T-helper 2 cell (primary cell): ENCODE results near the gene PPP1R15B.

Source experiments
- DNase-seq, 5 experiments: peaks; one replicate each; pipeline versions ENCODE4 v3.0.0 to v3.0.0-alpha.2; 2012 to 2022

The PPP1R15B gene

GRCh38 chr1:204420039-204421004, 8.7 kb upstream of the PPP1R15B start:
- DNase-seq, result no peak

- no peak for DNase-seq
These were observed 7.4 kb upstream of the PPP1R15B start for GRCh38 chr1:204419064-204419403.

GRCh38 chr1:204418174-204419063, 6.8 kb upstream of the PPP1R15B start:
- peak in 1 of 5 experiments; percentile 27 for DNase-seq

- DNase-seq, result peak in 2 of 5 experiments; percentile 16 to 75
These were observed 5.7 kb upstream of the PPP1R15B start for GRCh38 chr1:204417074-204417997.

GRCh38 chr1:204416589-204417073, 5.0 kb upstream of the PPP1R15B start:
- DNase-seq, result no peak

- DNase-seq, result no peak
These were observed 3.7 kb upstream of the PPP1R15B start for GRCh38 chr1:204415351-204415750.

- DNase-seq, result no peak
These were observed 2.4 kb upstream of the PPP1R15B start for GRCh38 chr1:204414016-204414415.

- DNase-seq, result no peak
These were observed 1.5 kb upstream of the PPP1R15B start for GRCh38 chr1:204413170-204413535.

GRCh38 chr1:204410688-204411450, 748 bp downstream of the PPP1R15B start:
- DNase-seq, result peak in 2 of 5 experiments; percentile 11 to 31

- no peak for DNase-seq
These were observed 1.6 kb downstream of the PPP1R15B start for GRCh38 chr1:204409836-204410687.

GRCh38 chr1:204409123-204409522, 2.5 kb downstream of the PPP1R15B start:
- no peak for DNase-seq

- DNase-seq, result no peak
These were observed 3.0 kb downstream of the PPP1R15B start for GRCh38 chr1:204408602-204409001.

- peak in 2 of 5 experiments; percentile 25 to 29 for DNase-seq
These were observed 3.5 kb downstream of the PPP1R15B start for GRCh38 chr1:204408074-204408507.

GRCh38 chr1:204407295-204407971, 4.2 kb downstream of the PPP1R15B start:
- no peak for DNase-seq

GRCh38 chr1:204406621-204407020, 5.0 kb downstream of the PPP1R15B start:
- no peak for DNase-seq

GRCh38 chr1:204405988-204406387, 5.6 kb downstream of the PPP1R15B start:
- DNase-seq, result no peak

- no peak for DNase-seq
These were observed 7.0 kb downstream of the PPP1R15B start for GRCh38 chr1:204404629-204405028.

- DNase-seq, result no peak
These were observed 9.2 kb downstream of the PPP1R15B start for GRCh38 chr1:204402391-204402790.

- DNase-seq, result no peak
These were observed 9.9 kb downstream of the PPP1R15B start for GRCh38 chr1:204401730-204402129.
